Measurements from ENCODE around the gene SLC4A5. TPM values are rescaled to one million over a fixed set of nuclear protein-coding genes. Genes with fewer than 3 reads are reported as not detected.

SLC4A5 gene
- total RNA-seq, 2 donors from 2014 or later = 6.2 to 65.9 TPM

GRCh38 chr2:74223941-74224770, 119.1 kb downstream of the SLC4A5 start:
- Histone ChIP-seq H3K27me3 (replicated peaks; ENCODE audit: insufficient read depth) (no peaks in the 10 kb centered on the region), H3K9me3 (no peaks in the 10 kb centered on the region), H3K4me1 (replicated peaks) (no peaks in the 10 kb centered on the region), H3K27ac (no peak overlapping the region), H3K36me3 (no peaks in the 10 kb centered on the region), H3K4me3 (no peak overlapping the region)
- DNase-seq (ENCODE audit: low spot score) = no peak
- no peak for TF ChIP-seq POLR2A (IDR thresholded peaks at IDR 0.05)
- TF ChIP-seq, protein P1, sequence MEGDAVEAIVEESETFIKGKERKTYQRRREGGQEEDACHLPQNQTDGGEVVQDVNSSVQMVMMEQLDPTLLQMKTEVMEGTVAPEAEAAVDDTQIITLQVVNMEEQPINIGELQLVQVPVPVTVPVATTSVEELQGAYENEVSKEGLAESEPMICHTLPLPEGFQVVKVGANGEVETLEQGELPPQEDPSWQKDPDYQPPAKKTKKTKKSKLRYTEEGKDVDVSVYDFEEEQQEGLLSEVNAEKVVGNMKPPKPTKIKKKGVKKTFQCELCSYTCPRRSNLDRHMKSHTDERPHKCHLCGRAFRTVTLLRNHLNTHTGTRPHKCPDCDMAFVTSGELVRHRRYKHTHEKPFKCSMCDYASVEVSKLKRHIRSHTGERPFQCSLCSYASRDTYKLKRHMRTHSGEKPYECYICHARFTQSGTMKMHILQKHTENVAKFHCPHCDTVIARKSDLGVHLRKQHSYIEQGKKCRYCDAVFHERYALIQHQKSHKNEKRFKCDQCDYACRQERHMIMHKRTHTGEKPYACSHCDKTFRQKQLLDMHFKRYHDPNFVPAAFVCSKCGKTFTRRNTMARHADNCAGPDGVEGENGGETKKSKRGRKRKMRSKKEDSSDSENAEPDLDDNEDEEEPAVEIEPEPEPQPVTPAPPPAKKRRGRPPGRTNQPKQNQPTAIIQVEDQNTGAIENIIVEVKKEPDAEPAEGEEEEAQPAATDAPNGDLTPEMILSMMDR (IDR thresholded peaks at IDR 0.05) = no peak
- no peak for TF ChIP-seq POLR2AphosphoS5 (IDR thresholded peaks at IDR 0.05)
- 94% methylated on average over 8 of the region's 8 CpGs for WGBS
- intact Hi-C loops (cut with DNase I) = no loop called here

DNA sequence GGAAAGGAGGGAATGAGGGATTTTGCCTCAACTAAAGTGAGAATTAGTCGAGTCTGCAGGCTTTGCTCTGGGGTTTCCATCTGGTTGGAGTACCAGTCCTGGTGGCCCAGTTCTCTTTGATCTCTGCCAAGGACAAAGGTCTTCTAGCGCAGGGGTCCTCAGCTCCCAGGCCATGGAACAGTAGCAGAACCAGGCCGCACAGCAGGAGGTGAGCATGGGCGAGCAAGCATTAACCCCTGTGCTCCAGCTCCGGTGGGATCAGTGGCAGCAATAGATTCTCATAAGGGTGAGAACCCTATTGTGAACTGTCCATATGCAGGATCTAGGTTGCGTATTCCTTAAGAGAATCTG, 120.9 kb downstream of the SLC4A5 start:
- Histone ChIP-seq H3K27me3 (replicated peaks; ENCODE audit: insufficient read depth) (no peaks in the 10 kb centered on the region), H3K4me1 (replicated peaks) (no peaks in the 10 kb centered on the region), H3K36me3 (no peaks in the 10 kb centered on the region), H3K4me3 (no peak overlapping the region), H3K27ac (no peak overlapping the region), H3K9me3 (no peaks in the 10 kb centered on the region)
- intact Hi-C loops (cut with DNase I) = no loop called here
- 91% methylated on average over 6 of the region's 6 CpGs for WGBS
- no peak for DNase-seq (ENCODE audit: low spot score)
- no peak for TF ChIP-seq POLR2A (IDR thresholded peaks at IDR 0.05)
- no peak for TF ChIP-seq POLR2AphosphoS5 (IDR thresholded peaks at IDR 0.05)
- TF ChIP-seq, protein P1 (IDR thresholded peaks at IDR 0.05) = no peak

GRCh38 chr2:74221604-74222299, 121.5 kb downstream of the SLC4A5 start:
- intact Hi-C loops (cut with DNase I) = no loop called here
- H3K27ac ChIP-seq = no peak overlapping the region

GRCh38 chr2:74221091-74221490, 122.1 kb downstream of the SLC4A5 start:
- no peak for DNase-seq (ENCODE audit: low spot score)

More at GRCh38 chr2:74221604-74222299, 121.5 kb downstream of the SLC4A5 start:
- no peaks in the 10 kb centered on the region for H3K36me3 ChIP-seq
- H3K4me3 ChIP-seq = no peak overlapping the region
- no peaks in the 10 kb centered on the region for H3K9me3 ChIP-seq
- no peaks in the 10 kb centered on the region for H3K27me3 ChIP-seq (replicated peaks; ENCODE audit: insufficient read depth)
- TF ChIP-seq POLR2AphosphoS5 (IDR thresholded peaks at IDR 0.05) (no peak), POLR2A (IDR thresholded peaks at IDR 0.05) (no peak)
- TF ChIP-seq, protein P1 (IDR thresholded peaks at IDR 0.05) = no peak
- WGBS = 93% methylated on average over 6 of the region's 6 CpGs
- no peak for DNase-seq (ENCODE audit: low spot score)
- H3K4me1 ChIP-seq (replicated peaks) = no peaks in the 10 kb centered on the region

More at GRCh38 chr2:74221091-74221490, 122.1 kb downstream of the SLC4A5 start:
- Histone ChIP-seq H3K36me3 (no peaks in the 10 kb centered on the region), H3K4me1 (replicated peaks) (no peaks in the 10 kb centered on the region), H3K27me3 (replicated peaks; ENCODE audit: insufficient read depth) (no peaks in the 10 kb centered on the region), H3K27ac (no peak overlapping the region), H3K9me3 (no peaks in the 10 kb centered on the region), H3K4me3 (no peak overlapping the region)
- intact Hi-C loops (cut with DNase I) = no loop called here
- WGBS = 96% methylated on average over 6 of the region's 6 CpGs
- TF ChIP-seq POLR2A (IDR thresholded peaks at IDR 0.05) = no peak
- TF ChIP-seq, protein P1 (IDR thresholded peaks at IDR 0.05) = no peak
- no peak for TF ChIP-seq POLR2AphosphoS5 (IDR thresholded peaks at IDR 0.05)

Data from prostate gland (tissue), 2 donors.